Lung (tissue), 12 donors: ENCODE measurements around the gene ABHD16B. TPM values are rescaled to one million over a fixed set of nuclear protein-coding genes. Genes with fewer than 3 reads are reported as not detected.

Experiments
- ATAC-seq: fragments of 200-7000 bp; cut with Tn5 transposase; one replicate; pipeline ENCODE4 v1.9.1; 2020; ENCODE audit warnings: moderate number of reproducible peaks; ENCODE audit not compliant: insufficient read depth, low FRiP score
- DNase-seq, 3 donors: peaks; one replicate each; pipeline ENCODE4 v3.0.0-alpha.2; 2013 to 2017
- H3K27ac ChIP-seq, 2 donors: one replicate each; pipeline ENCODE4 v1.5.1; 2013; ENCODE audit warnings: mild to moderate bottlenecking in 2 of 2, moderate library complexity in 2 of 2, control low read depth in 1 of 2, inconsistent platforms in 1 of 2, low read depth in 1 of 2, low read length in 1 of 2
- H3K27me3 ChIP-seq, 3 donors: one replicate each; pipeline ENCODE4 v1.5.1; 2013; ENCODE audit warnings: low read length in 2 of 3; ENCODE audit not compliant: control insufficient read depth in 3 of 3, insufficient read depth in 3 of 3
- H3K36me3 ChIP-seq, 4 donors: one replicate each; pipeline ENCODE4 v1.5.1; 2013; ENCODE audit warnings: low read length in 4 of 4, mild to moderate bottlenecking in 1 of 4, moderate library complexity in 1 of 4; ENCODE audit not compliant: control insufficient read depth in 4 of 4, insufficient read depth in 4 of 4
- H3K4me1 ChIP-seq, 5 donors: one replicate each; pipeline ENCODE4 v1.5.1; 2013; ENCODE audit warnings: low read length in 5 of 5, mild to moderate bottlenecking in 2 of 5, moderate library complexity in 1 of 5; ENCODE audit not compliant: control insufficient read depth in 5 of 5, insufficient read depth in 5 of 5
- H3K4me3 ChIP-seq: one replicate; pipeline ENCODE4 v1.5.1; 2013; ENCODE audit warnings: mild to moderate bottlenecking, control low read depth, moderate library complexity
- H3K9ac ChIP-seq, 2 donors: one replicate each; pipeline ENCODE4 v1.5.1; 2013; ENCODE audit warnings: low read length in 2 of 2, control low read depth in 1 of 2; ENCODE audit not compliant: insufficient read depth in 1 of 2
- H3K9me3 ChIP-seq, 4 donors: one replicate each; pipeline ENCODE4 v1.5.1; 2013; ENCODE audit warnings: low read length in 3 of 4, mild to moderate bottlenecking in 1 of 4, moderate library complexity in 1 of 4; ENCODE audit not compliant: control insufficient read depth in 4 of 4, insufficient read depth in 3 of 4
- WGBS, 2 donors: extraction: QIAGEN DNeasy Blood & Tissue Kit; methylation state at CpG; one replicate each; pipeline ENCODE4 v1.1.7; 2013; 5-methylcytosine and 5-hydroxymethylcytosine counted together
- polyA plus RNA-seq, 2 donors: library from polyadenylated mRNA; stranded (reverse); fragments of 200-250 nt; gene quantifications; one replicate each; pipeline ENCODE4 v1.2.1, GENCODE V29; 2013
- total RNA-seq, 2 donors: library from RNA; depleted of rRNA in 1 of 2; stranded (reverse); fragments of >200 nt in 1 of 2; gene quantifications; one replicate each; pipeline ENCODE4 v1.2.1, GENCODE V29; 2014 to 2021
- TF ChIP-seq, protein P1 (sequence below): IDR thresholded peaks from 2 replicates; pipeline ENCODE4 v1.5.1; 2012; ENCODE audit warnings: mild to moderate bottlenecking; ENCODE audit errors: control extremely low read depth, extremely low read depth
- donor health status: control.
- donor health status: control.
- donor health status: Bipolar disorder and iron deficiency.
- donor health status: healthy.
- donor health status: DM: yes; HTN: yes; CAD: no.

ABHD16B gene
- total and polyA plus RNA-seq, 4 donors: 0.89 to 1.5 TPM; not detected in 2

DNA sequence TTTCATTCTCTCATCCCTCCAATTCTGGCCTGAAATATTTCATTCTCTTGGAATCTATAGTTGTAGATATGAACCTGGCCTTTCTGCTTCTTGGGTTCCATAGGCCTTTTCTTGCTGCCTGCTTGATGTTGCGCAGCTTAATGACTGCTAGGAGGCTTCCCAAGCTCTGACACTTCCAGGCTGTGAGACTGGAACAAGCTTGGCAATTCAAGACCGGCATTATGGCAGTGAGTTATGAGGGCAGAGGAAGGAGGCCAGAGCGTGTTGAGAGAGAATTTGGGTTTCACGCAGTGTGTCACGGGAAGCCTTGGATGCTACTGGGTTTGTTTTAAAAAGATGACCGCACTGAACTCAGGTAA, 32.7 kb downstream of the ABHD16B start:
- Histone ChIP-seq H3K4me3 (no peak overlapping the region), H3K27ac (peak overlapping the region in 1 of 2 donors; percentile 82), H3K4me1 (peaks cover 0 to 18% (median 6%) of the 10 kb centered on the region in 5 donors), H3K9me3 (no peaks in the 10 kb centered on the region), H3K9ac (no peak overlapping the region), H3K36me3 (peaks cover 6 to 24% (median 8%) of the 10 kb centered on the region in 4 donors), H3K27me3 (no peaks in the 10 kb centered on the region)
- peak in 2 of 3 donors; percentile 12 to 22 for DNase-seq
- ATAC-seq: no peak
- 22 to 30% methylated on average over 6 of the region's 6 CpGs for WGBS, 2 donors
- TF ChIP-seq, protein P1, sequence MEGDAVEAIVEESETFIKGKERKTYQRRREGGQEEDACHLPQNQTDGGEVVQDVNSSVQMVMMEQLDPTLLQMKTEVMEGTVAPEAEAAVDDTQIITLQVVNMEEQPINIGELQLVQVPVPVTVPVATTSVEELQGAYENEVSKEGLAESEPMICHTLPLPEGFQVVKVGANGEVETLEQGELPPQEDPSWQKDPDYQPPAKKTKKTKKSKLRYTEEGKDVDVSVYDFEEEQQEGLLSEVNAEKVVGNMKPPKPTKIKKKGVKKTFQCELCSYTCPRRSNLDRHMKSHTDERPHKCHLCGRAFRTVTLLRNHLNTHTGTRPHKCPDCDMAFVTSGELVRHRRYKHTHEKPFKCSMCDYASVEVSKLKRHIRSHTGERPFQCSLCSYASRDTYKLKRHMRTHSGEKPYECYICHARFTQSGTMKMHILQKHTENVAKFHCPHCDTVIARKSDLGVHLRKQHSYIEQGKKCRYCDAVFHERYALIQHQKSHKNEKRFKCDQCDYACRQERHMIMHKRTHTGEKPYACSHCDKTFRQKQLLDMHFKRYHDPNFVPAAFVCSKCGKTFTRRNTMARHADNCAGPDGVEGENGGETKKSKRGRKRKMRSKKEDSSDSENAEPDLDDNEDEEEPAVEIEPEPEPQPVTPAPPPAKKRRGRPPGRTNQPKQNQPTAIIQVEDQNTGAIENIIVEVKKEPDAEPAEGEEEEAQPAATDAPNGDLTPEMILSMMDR: no peak

DNA sequence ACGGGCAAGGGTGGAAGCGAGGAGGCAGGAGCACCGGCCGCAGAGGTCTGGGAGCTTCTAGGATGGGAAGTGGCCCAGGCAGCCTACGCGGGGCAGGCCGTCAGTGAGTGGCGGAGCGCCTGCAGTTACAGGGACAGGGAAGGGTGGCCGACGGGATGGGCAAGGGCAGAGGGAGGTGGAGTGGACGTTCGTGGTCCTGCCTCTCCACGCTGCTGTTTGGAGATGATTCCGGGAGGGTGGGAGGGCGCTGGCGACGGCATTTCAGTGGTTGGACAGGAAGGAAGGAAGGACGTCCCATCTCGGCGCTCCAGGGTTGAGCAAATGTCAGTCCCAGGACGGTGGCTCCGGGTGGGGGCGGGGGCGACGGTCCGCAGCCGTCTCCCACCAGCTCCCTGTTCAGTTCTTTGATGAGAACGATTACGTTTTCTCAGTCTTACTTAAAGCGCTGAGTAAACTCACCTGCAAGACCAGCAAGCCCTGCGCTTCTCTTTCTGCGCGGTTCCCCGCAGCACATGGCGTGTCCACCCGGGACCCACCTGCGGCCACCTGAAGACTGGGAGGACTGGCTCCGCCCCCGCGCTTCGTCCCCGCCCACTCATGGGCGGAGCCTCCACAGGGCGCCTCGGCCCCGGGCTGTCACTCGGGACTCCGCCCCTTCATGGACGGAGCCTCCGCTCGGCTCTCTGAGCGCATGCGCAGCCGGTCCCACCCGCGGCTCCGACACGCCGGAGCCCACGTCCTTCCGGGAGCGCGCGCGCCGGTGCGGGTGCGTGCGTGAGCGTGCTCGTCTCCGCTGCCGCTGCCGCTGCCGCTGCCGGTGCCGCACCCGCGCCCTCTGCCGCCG, 33.3 kb downstream of the ABHD16B start, which contains the start of gene DNAJC5:
TSS of gene DNAJC5 (plus strand) at position 769 of the 844 bp plus-strand sequence. CDS start 33,220 bp downstream, outside the sequence.
- 1% methylated on average over 52 to 82 of the region's 82 CpGs for WGBS, 2 donors

DNA sequence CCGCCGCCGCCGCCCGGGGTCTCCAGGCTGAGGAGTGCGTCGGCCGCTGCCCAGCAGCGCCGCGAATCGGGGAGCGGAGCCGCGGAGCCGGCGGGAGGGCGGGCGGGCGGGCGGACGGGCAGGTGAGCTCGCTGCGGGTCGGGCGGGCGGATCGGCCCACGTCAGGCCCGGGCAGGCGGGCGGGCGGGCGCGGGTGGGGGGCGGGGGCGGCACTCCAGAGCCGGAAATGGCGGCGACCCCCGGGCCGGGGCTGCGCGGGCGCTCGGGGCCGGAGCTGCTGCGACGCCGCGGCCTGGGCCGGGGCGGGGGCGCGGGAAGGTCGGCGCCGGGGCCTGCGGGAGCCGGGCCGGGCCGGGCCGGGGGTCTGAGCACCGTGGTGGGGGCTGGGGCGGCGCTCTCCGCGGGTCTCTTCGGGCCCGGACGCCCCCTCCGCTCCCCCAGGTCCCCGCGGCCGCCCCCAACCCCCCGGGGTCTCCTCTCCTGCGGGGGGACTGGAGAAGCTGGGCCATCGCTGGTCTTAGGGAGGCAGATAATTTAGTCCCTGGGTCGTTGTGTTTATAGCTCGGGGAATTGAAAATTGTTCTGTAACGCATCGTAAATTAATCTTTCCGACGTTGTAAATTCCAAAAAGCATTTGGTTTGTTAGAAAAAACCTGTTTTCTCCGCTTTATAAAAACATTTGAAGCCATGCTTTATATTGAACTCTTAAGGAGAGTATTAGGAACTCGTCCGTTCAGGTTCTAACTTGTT, 34.1 kb downstream of the ABHD16B start:
- WGBS, 2 donors: 0% methylated on average over 26 to 87 of the region's 87 CpGs
- peak overlapping the region; percentile 26 to 42 for H3K9ac ChIP-seq
- ATAC-seq (no peak), DNase-seq (no peak)
- peak overlapping the region; percentile 61 for H3K4me3 ChIP-seq
- peak overlapping the region; percentile 53 to 82 for H3K27ac ChIP-seq
- H3K4me1 ChIP-seq: peaks cover 0 to 18% (median 6%) of the 10 kb centered on the region in 5 donors
- TF ChIP-seq, protein P1: no peak
- H3K9me3 ChIP-seq: no peaks in the 10 kb centered on the region
- H3K27me3 ChIP-seq: no peaks in the 10 kb centered on the region
- peaks cover 3 to 14% (median 3%) of the 10 kb centered on the region in 4 donors for H3K36me3 ChIP-seq

More for the DNA sequence above, 33.3 kb downstream of the ABHD16B start, which contains the start of gene DNAJC5:
- TF ChIP-seq, protein P1: no peak
- Histone ChIP-seq H3K9ac (peak within 1 kb of the TSS; percentile 26 to 42), H3K27me3 (no peaks in the 10 kb centered on the region), H3K36me3 (peaks cover 6 to 19% (median 8%) of the 10 kb centered on the region in 4 donors), H3K27ac (peak within 1 kb of the TSS; percentile 53 to 82), H3K4me1 (peaks cover 0 to 18% (median 6%) of the 10 kb centered on the region in 5 donors), H3K4me3 (peak within 1 kb of the TSS; percentile 61), H3K9me3 (no peaks in the 10 kb centered on the region)
- peak; percentile 94 for ATAC-seq
- DNase-seq: peak; percentile 92 to 95 (median 94)
